ENCODE data around the gene FRMPD4.
A peak's percentile ranks its signal among the peaks of the same experiment; 100 is the strongest.

FRMPD4 gene

GRCh38 chrX:12489341-12489740, 351.1 kb downstream of the FRMPD4 start:
- Histone ChIP-seq H3K27ac (ENCODE audit: low read length) (no peak overlapping the region), H3K4me1 (ENCODE audit: low read length) (peaks cover 4% of the 10 kb centered on the region; the same call in 1 of the 2 replicates), H3K4me3 (ENCODE audit: low read length) (no peak overlapping the region), H3K36me3 (replicated peaks; ENCODE audit: insufficient read depth, low read length) (no peaks in the 10 kb centered on the region), H3K9me3 (replicated peaks; ENCODE audit: insufficient read depth, low read length) (no peaks in the 10 kb centered on the region), H3K79me2 (ENCODE audit: low read length) (no peaks in the 10 kb centered on the region), H3K9ac (ENCODE audit: low read length) (no peak overlapping the region), H4K20me1 (ENCODE audit: insufficient read depth, low read length) (no peaks in the 10 kb centered on the region), H3K4me2 (ENCODE audit: low read depth, low read length) (no peak overlapping the region), H3F3A (ENCODE audit: insufficient read depth, low read length) (no peaks in the 10 kb centered on the region), H3K9me2 (replicated peaks; ENCODE audit: insufficient read depth, low read length) (no peaks in the 10 kb centered on the region), H3K27me3 (replicated peaks; ENCODE audit: insufficient read depth, low read length) (no peaks in the 10 kb centered on the region), H2AFZ (ENCODE audit: low read length) (no peak overlapping the region)
- no peak for DNase-seq
- TF ChIP-seq EZH2phosphoT487 (IDR thresholded peaks at IDR 0.05; ENCODE audit: low read length) (no peak), EZH2 (optimal IDR thresholded peaks at IDR 0.05; ENCODE audit: low read depth, low read length) (no peak), CTCF (IDR thresholded peaks at IDR 0.05; ENCODE audit: low read length) (no peak)

- Histone ChIP-seq H3K9me3 (replicated peaks; ENCODE audit: insufficient read depth, low read length) (no peaks in the 10 kb centered on the region), H3K27ac (ENCODE audit: low read length) (peak overlapping the region; percentile 59; the same call in 1 of the 2 replicates), H2AFZ (ENCODE audit: low read length) (0 out of 2 replicates have a peak overlapping the region, but pooled peaks have one; percentile 11), H3K27me3 (replicated peaks; ENCODE audit: insufficient read depth, low read length) (no peaks in the 10 kb centered on the region), H3K9me2 (replicated peaks; ENCODE audit: insufficient read depth, low read length) (no peaks in the 10 kb centered on the region), H4K20me1 (ENCODE audit: insufficient read depth, low read length) (no peaks in the 10 kb centered on the region), H3K4me2 (ENCODE audit: low read depth, low read length) (peak overlapping the region; percentile 50), H3K79me2 (ENCODE audit: low read length) (no peaks in the 10 kb centered on the region), H3K9ac (ENCODE audit: low read length) (peak overlapping the region; percentile 29; the same call in 1 of the 2 replicates), H3F3A (ENCODE audit: insufficient read depth, low read length) (peaks cover 8% of the 10 kb centered on the region), H3K4me3 (ENCODE audit: low read length) (no peak overlapping the region), H3K36me3 (replicated peaks; ENCODE audit: insufficient read depth, low read length) (no peaks in the 10 kb centered on the region), H3K4me1 (ENCODE audit: low read length) (peaks cover 22% of the 10 kb centered on the region)
- TF ChIP-seq CTCF (IDR thresholded peaks at IDR 0.05; ENCODE audit: low read length) (no peak), EZH2phosphoT487 (IDR thresholded peaks at IDR 0.05; ENCODE audit: low read length) (no peak), EZH2 (optimal IDR thresholded peaks at IDR 0.05; ENCODE audit: low read depth, low read length) (no peak)
- peak; percentile 54 for DNase-seq
Observed at GRCh38 chrX:12494400-12495138, 356.3 kb downstream of the FRMPD4 start.

GRCh38 chrX:12496343-12496742, 358.1 kb downstream of the FRMPD4 start:
- H3K27me3 ChIP-seq (replicated peaks; ENCODE audit: insufficient read depth, low read length), result no peaks in the 10 kb centered on the region
- H3K9me2 ChIP-seq (replicated peaks; ENCODE audit: insufficient read depth, low read length), result no peaks in the 10 kb centered on the region

More at GRCh38 chrX:12496343-12496742, 358.1 kb downstream of the FRMPD4 start:
- Histone ChIP-seq H3K4me2 (ENCODE audit: low read depth, low read length) (no peak overlapping the region), H3K36me3 (replicated peaks; ENCODE audit: insufficient read depth, low read length) (no peaks in the 10 kb centered on the region), H4K20me1 (ENCODE audit: insufficient read depth, low read length) (no peaks in the 10 kb centered on the region), H3K4me3 (ENCODE audit: low read length) (no peak overlapping the region), H3K27ac (ENCODE audit: low read length) (no peak overlapping the region), H3K4me1 (ENCODE audit: low read length) (peaks cover 22% of the 10 kb centered on the region), H2AFZ (ENCODE audit: low read length) (no peak overlapping the region), H3F3A (ENCODE audit: insufficient read depth, low read length) (peaks cover 8% of the 10 kb centered on the region), H3K79me2 (ENCODE audit: low read length) (no peaks in the 10 kb centered on the region), H3K9me3 (replicated peaks; ENCODE audit: insufficient read depth, low read length) (no peaks in the 10 kb centered on the region), H3K9ac (ENCODE audit: low read length) (no peak overlapping the region)
- no peak for TF ChIP-seq CTCF (IDR thresholded peaks at IDR 0.05; ENCODE audit: low read length)
- no peak for TF ChIP-seq EZH2phosphoT487 (IDR thresholded peaks at IDR 0.05; ENCODE audit: low read length)
- no peak for TF ChIP-seq EZH2 (optimal IDR thresholded peaks at IDR 0.05; ENCODE audit: low read depth, low read length)
- DNase-seq, result no peak
